ENCODE data around the gene CNTN1.

CNTN1 gene

GRCh38 chr12:40853221-40853620 lies 161.0 kb downstream of the CNTN1 start:
- POLR2A ChIA-PET, result no interaction called here
- no peak overlapping the region for H3K4me3 ChIP-seq (ENCODE audit: low read depth, low read length)
- TF ChIP-seq CTCF (IDR thresholded peaks at IDR 0.05; ENCODE audit: insufficient read depth, low read length, missing control alignments), result no peak
- CTCF ChIA-PET, result no interaction called here
- DNase-seq (ENCODE audit: low read depth, low spot score), result no peak

GRCh38 chr12:40854604-40855003 lies 162.4 kb downstream of the CNTN1 start:
- no peak overlapping the region for H3K4me3 ChIP-seq (ENCODE audit: low read depth, low read length)
- TF ChIP-seq CTCF (IDR thresholded peaks at IDR 0.05; ENCODE audit: insufficient read depth, low read length, missing control alignments), result no peak
- CTCF ChIA-PET, result no interaction called here
- POLR2A ChIA-PET, result no interaction called here
- no peak for DNase-seq (ENCODE audit: low read depth, low spot score)

- DNase-seq (ENCODE audit: low read depth, low spot score), result no peak
- no peak for TF ChIP-seq CTCF (IDR thresholded peaks at IDR 0.05; ENCODE audit: insufficient read depth, low read length, missing control alignments)
- CTCF ChIA-PET, result no interaction called here
- no peak overlapping the region for H3K4me3 ChIP-seq (ENCODE audit: low read depth, low read length)
- POLR2A ChIA-PET, result no interaction called here
These were observed 172.7 kb downstream of the CNTN1 start for GRCh38 chr12:40864891-40865290.

- CTCF ChIA-PET, result no interaction called here
- no peak for TF ChIP-seq CTCF (IDR thresholded peaks at IDR 0.05; ENCODE audit: insufficient read depth, low read length, missing control alignments)
- H3K4me3 ChIP-seq (ENCODE audit: low read depth, low read length), result no peak overlapping the region
- no peak for DNase-seq (ENCODE audit: low read depth, low spot score)
- POLR2A ChIA-PET, result no interaction called here
These were observed 178.7 kb downstream of the CNTN1 start for GRCh38 chr12:40870981-40871380.

GRCh38 chr12:40874868-40875267 lies 182.6 kb downstream of the CNTN1 start:
- CTCF ChIA-PET, result no interaction called here
- no peak for DNase-seq (ENCODE audit: low read depth, low spot score)
- H3K4me3 ChIP-seq (ENCODE audit: low read depth, low read length), result no peak overlapping the region
- POLR2A ChIA-PET, result no interaction called here
- no peak for TF ChIP-seq CTCF (IDR thresholded peaks at IDR 0.05; ENCODE audit: insufficient read depth, low read length, missing control alignments)

- H3K4me3 ChIP-seq (ENCODE audit: low read depth, low read length), result no peak overlapping the region
- TF ChIP-seq CTCF (IDR thresholded peaks at IDR 0.05; ENCODE audit: insufficient read depth, low read length, missing control alignments), result no peak
- POLR2A ChIA-PET, result no interaction called here
- CTCF ChIA-PET, result no interaction called here
- no peak for DNase-seq (ENCODE audit: low read depth, low spot score)
These were observed 197.1 kb downstream of the CNTN1 start for GRCh38 chr12:40889329-40889728.
